ENCODE results near the gene VWA3B. TPM values are rescaled to one million over a fixed set of nuclear protein-coding genes. Genes with fewer than 3 reads are reported as not detected.

VWA3B gene
- total RNA-seq, 1 donor from 2014 or later: not detected

GRCh38 chr2:98333922-98334321, 247.0 kb downstream of the VWA3B start:
- no peak overlapping the region for H3K9ac ChIP-seq (ENCODE audit: low read depth in 1 of 3, low read length in 3 of 3)
- H3K4me1 ChIP-seq (ENCODE audit: control insufficient read depth in 3 of 3, insufficient read depth in 3 of 3, low read length in 3 of 3): no peaks in the 10 kb centered on the region
- no peaks in the 10 kb centered on the region for H3K9me3 ChIP-seq (ENCODE audit: control insufficient read depth in 3 of 3, low read length in 3 of 3)
- no peak overlapping the region for H3K27ac ChIP-seq (ENCODE audit: low read depth, low read length)
- no peak overlapping the region for H3K4me3 ChIP-seq (ENCODE audit: low read length in 3 of 3)
- H3K27me3 ChIP-seq (ENCODE audit: control insufficient read depth in 3 of 3, insufficient read depth in 3 of 3, low read length in 3 of 3): no peaks in the 10 kb centered on the region
- H3K36me3 ChIP-seq (ENCODE audit: control insufficient read depth in 3 of 3, insufficient read depth in 3 of 3, low read length in 3 of 3): no peaks in the 10 kb centered on the region

- Histone ChIP-seq H3K4me3 (ENCODE audit: low read length in 3 of 3) (no peak overlapping the region), H3K4me1 (ENCODE audit: control insufficient read depth in 3 of 3, insufficient read depth in 3 of 3, low read length in 3 of 3) (no peaks in the 10 kb centered on the region), H3K27me3 (ENCODE audit: control insufficient read depth in 3 of 3, insufficient read depth in 3 of 3, low read length in 3 of 3) (peaks cover 0 to 3% (median 0%) of the 10 kb centered on the region in 3 donors), H3K27ac (ENCODE audit: low read depth, low read length) (no peak overlapping the region), H3K9me3 (ENCODE audit: control insufficient read depth in 3 of 3, low read length in 3 of 3) (no peaks in the 10 kb centered on the region), H3K9ac (ENCODE audit: low read depth in 1 of 3, low read length in 3 of 3) (no peak overlapping the region), H3K36me3 (ENCODE audit: control insufficient read depth in 3 of 3, insufficient read depth in 3 of 3, low read length in 3 of 3) (no peaks in the 10 kb centered on the region)
These were observed 247.6 kb downstream of the VWA3B start for GRCh38 chr2:98334439-98335078.

GRCh38 chr2:98335271-98335670, 248.3 kb downstream of the VWA3B start:
- H3K27ac ChIP-seq (ENCODE audit: low read depth, low read length): no peak overlapping the region
- no peaks in the 10 kb centered on the region for H3K4me1 ChIP-seq (ENCODE audit: control insufficient read depth in 3 of 3, insufficient read depth in 3 of 3, low read length in 3 of 3)
- H3K4me3 ChIP-seq (ENCODE audit: low read length in 3 of 3): no peak overlapping the region
- H3K27me3 ChIP-seq (ENCODE audit: control insufficient read depth in 3 of 3, insufficient read depth in 3 of 3, low read length in 3 of 3): peaks cover 0 to 5% (median 0%) of the 10 kb centered on the region in 3 donors
- H3K9ac ChIP-seq (ENCODE audit: low read depth in 1 of 3, low read length in 3 of 3): no peak overlapping the region
- no peaks in the 10 kb centered on the region for H3K9me3 ChIP-seq (ENCODE audit: control insufficient read depth in 3 of 3, low read length in 3 of 3)
- no peaks in the 10 kb centered on the region for H3K36me3 ChIP-seq (ENCODE audit: control insufficient read depth in 3 of 3, insufficient read depth in 3 of 3, low read length in 3 of 3)

DNA sequence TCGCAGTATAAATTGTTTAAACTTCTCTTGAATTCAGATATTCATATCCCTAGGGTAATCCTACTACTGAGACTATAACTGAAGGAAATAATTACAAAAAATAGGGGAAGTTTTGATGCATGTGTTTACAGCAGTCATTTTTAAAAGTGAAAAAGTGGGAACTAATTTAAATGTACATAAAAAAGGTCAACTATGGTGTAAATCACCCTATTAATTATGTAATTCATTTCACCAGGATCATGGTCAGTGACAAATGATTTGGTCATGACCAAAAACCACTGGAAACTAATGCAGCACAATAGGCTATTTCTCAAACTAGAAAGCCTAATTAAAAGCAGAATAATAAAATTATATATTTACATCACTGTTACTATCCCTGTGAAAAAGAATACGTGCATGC, 254.3 kb downstream of the VWA3B start:
- Histone ChIP-seq H3K9me3 (ENCODE audit: control insufficient read depth in 3 of 3, low read length in 3 of 3) (no peaks in the 10 kb centered on the region), H3K36me3 (ENCODE audit: control insufficient read depth in 3 of 3, insufficient read depth in 3 of 3, low read length in 3 of 3) (no peaks in the 10 kb centered on the region), H3K9ac (ENCODE audit: low read depth in 1 of 3, low read length in 3 of 3) (no peak overlapping the region), H3K4me3 (ENCODE audit: low read length in 3 of 3) (no peak overlapping the region), H3K4me1 (ENCODE audit: control insufficient read depth in 3 of 3, insufficient read depth in 3 of 3, low read length in 3 of 3) (peaks cover 0 to 3% (median 0%) of the 10 kb centered on the region in 3 donors), H3K27ac (ENCODE audit: low read depth, low read length) (no peak overlapping the region), H3K27me3 (ENCODE audit: control insufficient read depth in 3 of 3, insufficient read depth in 3 of 3, low read length in 3 of 3) (peaks cover 14 to 18% (median 16%) of the 10 kb centered on the region in 3 donors)

GRCh38 chr2:98343285-98343684, 256.3 kb downstream of the VWA3B start:
- Histone ChIP-seq H3K4me3 (ENCODE audit: low read length in 3 of 3) (no peak overlapping the region), H3K36me3 (ENCODE audit: control insufficient read depth in 3 of 3, insufficient read depth in 3 of 3, low read length in 3 of 3) (no peaks in the 10 kb centered on the region), H3K9me3 (ENCODE audit: control insufficient read depth in 3 of 3, low read length in 3 of 3) (no peaks in the 10 kb centered on the region), H3K9ac (ENCODE audit: low read depth in 1 of 3, low read length in 3 of 3) (no peak overlapping the region), H3K4me1 (ENCODE audit: control insufficient read depth in 3 of 3, insufficient read depth in 3 of 3, low read length in 3 of 3) (peaks cover 0 to 4% (median 0%) of the 10 kb centered on the region in 3 donors), H3K27me3 (ENCODE audit: control insufficient read depth in 3 of 3, insufficient read depth in 3 of 3, low read length in 3 of 3) (peaks cover 35 to 38% (median 36%) of the 10 kb centered on the region in 3 donors), H3K27ac (ENCODE audit: low read depth, low read length) (no peak overlapping the region)

GRCh38 chr2:98346311-98347236, 259.6 kb downstream of the VWA3B start, which contains the start of gene CNGA3:
TSS of gene CNGA3 (plus strand) at chr2:98346456. CDS start at chr2:98369976, 23,520 bp downstream.
- Histone ChIP-seq H3K9ac (ENCODE audit: low read depth in 1 of 3, low read length in 3 of 3) (no peak within 1 kb of the TSS), H3K4me3 (ENCODE audit: low read length in 3 of 3) (no peak within 1 kb of the TSS), H3K27ac (ENCODE audit: low read depth, low read length) (no peak within 1 kb of the TSS), H3K9me3 (ENCODE audit: control insufficient read depth in 3 of 3, low read length in 3 of 3) (no peaks in the 10 kb centered on the region), H3K4me1 (ENCODE audit: control insufficient read depth in 3 of 3, insufficient read depth in 3 of 3, low read length in 3 of 3) (peaks cover 0 to 4% (median 0%) of the 10 kb centered on the region in 3 donors), H3K36me3 (ENCODE audit: control insufficient read depth in 3 of 3, insufficient read depth in 3 of 3, low read length in 3 of 3) (no peaks in the 10 kb centered on the region), H3K27me3 (ENCODE audit: control insufficient read depth in 3 of 3, insufficient read depth in 3 of 3, low read length in 3 of 3) (peaks cover 50 to 53% (median 52%) of the 10 kb centered on the region in 3 donors)

- Histone ChIP-seq H3K4me3 (ENCODE audit: low read length in 3 of 3) (no peak overlapping the region), H3K36me3 (ENCODE audit: control insufficient read depth in 3 of 3, insufficient read depth in 3 of 3, low read length in 3 of 3) (no peaks in the 10 kb centered on the region), H3K27me3 (ENCODE audit: control insufficient read depth in 3 of 3, insufficient read depth in 3 of 3, low read length in 3 of 3) (peaks cover 52 to 54% (median 53%) of the 10 kb centered on the region in 3 donors), H3K27ac (ENCODE audit: low read depth, low read length) (no peak overlapping the region), H3K9ac (ENCODE audit: low read depth in 1 of 3, low read length in 3 of 3) (no peak overlapping the region), H3K9me3 (ENCODE audit: control insufficient read depth in 3 of 3, low read length in 3 of 3) (no peaks in the 10 kb centered on the region), H3K4me1 (ENCODE audit: control insufficient read depth in 3 of 3, insufficient read depth in 3 of 3, low read length in 3 of 3) (peaks cover 0 to 4% (median 0%) of the 10 kb centered on the region in 3 donors)
These were observed 260.5 kb downstream of the VWA3B start for GRCh38 chr2:98347298-98348065.

DNA sequence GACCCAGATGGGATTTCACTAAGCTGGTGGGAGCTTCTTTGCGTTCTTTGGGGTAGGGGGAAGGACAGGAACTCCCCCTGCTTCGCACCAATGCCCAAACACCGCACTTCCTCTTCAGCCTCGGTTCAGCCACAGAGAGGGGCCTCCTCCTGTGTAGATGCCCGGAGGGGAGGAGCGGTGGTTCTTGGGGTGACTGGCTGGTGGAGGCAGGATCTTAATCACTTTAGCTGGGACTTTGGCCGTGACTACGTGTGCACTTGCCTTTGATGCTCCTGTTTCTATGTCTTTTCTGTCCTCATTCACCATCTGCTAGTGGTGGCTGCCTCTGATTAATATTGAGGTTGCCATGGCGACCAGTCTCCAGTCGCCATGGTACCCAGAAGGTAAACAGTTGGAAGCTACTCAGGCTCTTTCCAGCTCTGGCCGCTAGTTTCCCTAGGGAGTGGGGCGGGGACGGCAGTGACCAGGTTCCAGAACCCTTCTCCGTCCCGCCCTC, 261.1 kb downstream of the VWA3B start:
- Histone ChIP-seq H3K36me3 (ENCODE audit: control insufficient read depth in 3 of 3, insufficient read depth in 3 of 3, low read length in 3 of 3) (no peaks in the 10 kb centered on the region), H3K9me3 (ENCODE audit: control insufficient read depth in 3 of 3, low read length in 3 of 3) (no peaks in the 10 kb centered on the region), H3K27ac (ENCODE audit: low read depth, low read length) (no peak overlapping the region), H3K4me1 (ENCODE audit: control insufficient read depth in 3 of 3, insufficient read depth in 3 of 3, low read length in 3 of 3) (peaks cover 0 to 4% (median 0%) of the 10 kb centered on the region in 3 donors), H3K27me3 (ENCODE audit: control insufficient read depth in 3 of 3, insufficient read depth in 3 of 3, low read length in 3 of 3) (peaks cover 52 to 54% (median 53%) of the 10 kb centered on the region in 3 donors), H3K4me3 (ENCODE audit: low read length in 3 of 3) (no peak overlapping the region), H3K9ac (ENCODE audit: low read depth in 1 of 3, low read length in 3 of 3) (no peak overlapping the region)

GRCh38 chr2:98350411-98350810, 263.4 kb downstream of the VWA3B start:
- Histone ChIP-seq H3K9me3 (ENCODE audit: control insufficient read depth in 3 of 3, low read length in 3 of 3) (no peaks in the 10 kb centered on the region), H3K4me1 (ENCODE audit: control insufficient read depth in 3 of 3, insufficient read depth in 3 of 3, low read length in 3 of 3) (peaks cover 0 to 4% (median 0%) of the 10 kb centered on the region in 3 donors), H3K27me3 (ENCODE audit: control insufficient read depth in 3 of 3, insufficient read depth in 3 of 3, low read length in 3 of 3) (peaks cover 43 to 53% (median 46%) of the 10 kb centered on the region in 3 donors), H3K4me3 (ENCODE audit: low read length in 3 of 3) (no peak overlapping the region), H3K27ac (ENCODE audit: low read depth, low read length) (no peak overlapping the region), H3K9ac (ENCODE audit: low read depth in 1 of 3, low read length in 3 of 3) (no peak overlapping the region), H3K36me3 (ENCODE audit: control insufficient read depth in 3 of 3, insufficient read depth in 3 of 3, low read length in 3 of 3) (no peaks in the 10 kb centered on the region)

Data from skeletal muscle tissue (tissue), 4 donors.